Activated naive CD4-positive, alpha-beta T cell treated with anti-CD3 and anti-CD28 coated beads, Interleukin-2, amount 50 U/mL, for 24 hours (primary cell): ENCODE results near the gene TGFB2.

ENCODE experiments used
- H3K27ac Mint-ChIP-seq: one replicate; pipeline ENCODE4 v1.8.0; 2021; ENCODE audit warnings: mild to moderate bottlenecking, mixed read lengths
- H3K27me3 Mint-ChIP-seq: one replicate; pipeline ENCODE4 v1.8.0; 2021; ENCODE audit warnings: mixed read lengths
- H3K36me3 Mint-ChIP-seq: one replicate; pipeline ENCODE4 v1.8.0; 2021; ENCODE audit warnings: mixed read lengths
- H3K4me1 Mint-ChIP-seq: one replicate; pipeline ENCODE4 v1.8.0; 2021; ENCODE audit warnings: mixed read lengths
- H3K4me3 Mint-ChIP-seq: one replicate; pipeline ENCODE4 v1.8.0; 2021; ENCODE audit warnings: mild to moderate bottlenecking, mixed read lengths
- H3K9me3 Mint-ChIP-seq: one replicate; pipeline ENCODE4 v1.8.0; 2021; ENCODE audit warnings: mixed read lengths

The TGFB2 gene

DNA sequence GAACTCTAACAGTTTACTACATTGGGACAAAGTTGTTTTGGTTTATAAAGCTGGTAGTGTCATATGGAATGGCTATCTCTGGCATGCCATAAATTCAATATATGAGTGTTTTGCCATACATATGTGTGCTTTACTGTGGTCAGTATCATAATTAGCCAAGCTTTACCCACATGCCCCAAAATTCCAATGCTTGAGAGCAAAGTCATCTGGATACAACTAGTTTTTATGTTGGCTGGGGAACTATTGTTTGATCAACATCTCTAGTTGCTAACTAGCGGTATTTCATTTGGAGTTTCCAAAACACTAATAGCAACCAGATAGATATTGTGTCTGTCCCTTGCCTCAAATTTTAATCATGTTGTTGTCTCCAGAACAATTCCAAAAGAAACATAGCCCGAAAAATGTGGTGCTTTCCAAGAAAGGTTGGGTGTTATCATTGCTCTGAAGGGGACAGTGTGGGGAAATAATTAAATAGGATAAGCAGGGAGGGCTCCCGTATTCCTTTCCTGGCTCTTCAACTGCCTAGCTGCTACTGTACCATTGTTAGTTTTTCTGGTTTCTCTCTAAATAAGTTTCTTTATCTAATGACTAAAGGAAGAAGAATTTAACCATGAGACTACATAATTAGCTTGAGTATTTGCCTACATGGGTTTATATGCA is 136.1 kb downstream of the TGFB2 start:
- H3K36me3 Mint-ChIP-seq: no peaks in the 10 kb centered on the region
- no peaks in the 10 kb centered on the region for H3K9me3 Mint-ChIP-seq
- H3K4me1 Mint-ChIP-seq: no peaks in the 10 kb centered on the region
- H3K4me3 Mint-ChIP-seq: no peak overlapping the region
- H3K27ac Mint-ChIP-seq: no peak overlapping the region
- H3K27me3 Mint-ChIP-seq: peaks cover 4% of the 10 kb centered on the region

DNA sequence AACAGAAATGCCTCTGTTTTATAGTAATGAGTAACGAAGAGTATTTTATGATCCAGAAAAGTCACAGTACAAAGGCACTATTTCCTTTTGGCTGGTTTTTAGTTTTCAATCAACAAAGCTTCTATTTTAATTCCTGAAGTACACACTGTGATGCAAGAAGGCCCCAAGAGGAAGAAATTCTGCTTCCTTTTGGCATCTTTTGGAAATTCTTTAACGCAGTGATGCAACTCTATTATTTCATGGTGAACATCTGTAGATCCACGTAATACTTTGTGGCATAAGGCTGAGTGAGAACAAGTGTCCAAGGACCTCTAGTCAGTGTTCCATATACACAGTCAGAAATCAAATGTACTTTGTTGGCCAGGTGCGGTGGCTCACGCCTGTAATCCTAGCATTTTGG is 137.5 kb downstream of the TGFB2 start:
- no peaks in the 10 kb centered on the region for H3K4me1 Mint-ChIP-seq
- H3K27ac Mint-ChIP-seq: no peak overlapping the region
- H3K36me3 Mint-ChIP-seq: no peaks in the 10 kb centered on the region
- H3K4me3 Mint-ChIP-seq: no peak overlapping the region
- no peaks in the 10 kb centered on the region for H3K9me3 Mint-ChIP-seq
- H3K27me3 Mint-ChIP-seq: peaks cover 4% of the 10 kb centered on the region

DNA sequence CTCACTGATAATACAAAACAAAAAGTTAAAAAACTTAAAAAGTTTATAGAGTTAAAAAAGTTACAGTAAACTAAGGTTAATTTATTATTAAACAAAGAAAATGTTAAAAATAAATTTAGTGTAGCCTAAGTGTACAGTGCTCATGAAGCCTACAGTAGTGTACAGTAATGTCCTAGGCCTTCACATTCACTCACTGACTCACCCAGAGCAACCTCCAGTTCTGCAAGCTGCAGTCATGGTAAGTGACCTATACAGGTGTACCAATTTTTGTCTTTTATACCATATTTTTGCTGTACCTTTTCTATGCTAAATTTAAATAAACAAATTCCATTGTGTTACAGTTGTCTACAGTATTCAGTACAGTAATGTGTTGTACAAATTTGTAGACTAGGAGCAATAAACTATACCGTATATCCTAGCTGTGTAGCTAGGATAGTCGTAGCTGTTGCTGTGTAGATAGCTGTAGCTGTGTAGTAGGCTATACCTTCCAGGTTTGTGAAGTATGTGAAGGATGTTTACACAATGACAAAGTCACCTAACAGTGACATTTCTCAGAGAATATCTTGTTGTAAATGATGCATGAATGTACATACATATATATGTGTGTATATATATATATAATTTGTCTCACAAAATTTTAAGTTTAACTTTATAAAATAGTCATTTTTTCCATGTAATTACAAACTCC is 140.2 kb downstream of the TGFB2 start:
- Mint-ChIP-seq H3K4me3 (no peak overlapping the region), H3K27me3 (peaks cover 2% of the 10 kb centered on the region), H3K4me1 (no peaks in the 10 kb centered on the region), H3K36me3 (no peaks in the 10 kb centered on the region), H3K27ac (no peak overlapping the region), H3K9me3 (no peaks in the 10 kb centered on the region)

DNA sequence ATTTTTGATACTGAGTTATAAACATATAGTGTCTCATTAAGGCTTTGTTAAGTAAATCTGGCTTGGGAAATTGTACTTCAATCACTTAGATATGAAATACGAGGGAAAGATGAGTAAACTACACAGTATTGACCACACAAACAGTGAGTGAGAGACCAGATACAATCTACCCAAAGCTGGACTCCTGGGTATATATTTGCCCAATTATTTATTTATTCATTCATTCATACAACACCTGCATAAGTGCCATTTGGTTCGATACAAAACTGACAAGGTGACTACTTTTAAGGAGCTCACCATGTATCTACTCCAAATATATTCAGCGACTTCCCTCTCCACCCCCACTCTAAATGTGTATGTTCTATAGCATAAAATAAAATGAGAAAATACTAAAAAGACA is 143.4 kb downstream of the TGFB2 start:
- H3K4me1 Mint-ChIP-seq: no peaks in the 10 kb centered on the region
- H3K4me3 Mint-ChIP-seq: no peak overlapping the region
- no peaks in the 10 kb centered on the region for H3K36me3 Mint-ChIP-seq
- H3K27me3 Mint-ChIP-seq: peaks cover 3% of the 10 kb centered on the region
- H3K27ac Mint-ChIP-seq: no peak overlapping the region
- no peaks in the 10 kb centered on the region for H3K9me3 Mint-ChIP-seq

DNA sequence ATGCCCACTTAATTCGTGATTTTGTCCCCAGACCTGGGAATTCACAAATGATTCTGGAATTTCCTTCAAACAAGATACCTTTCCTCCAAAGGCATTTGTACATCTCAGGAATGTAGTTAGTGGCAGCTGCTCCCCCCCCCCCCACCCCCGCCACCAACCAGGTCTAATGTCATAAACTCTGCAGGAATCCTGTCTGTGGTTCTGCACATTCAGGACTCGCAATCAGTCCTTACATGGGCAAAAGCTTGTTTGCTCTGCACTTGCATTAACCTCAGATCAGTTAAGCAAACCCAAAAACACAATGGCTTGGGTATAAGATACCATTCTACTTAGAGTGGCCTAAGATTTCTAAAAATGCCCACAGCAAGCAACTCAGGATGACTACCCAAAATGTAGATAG is 143.8 kb downstream of the TGFB2 start:
- Mint-ChIP-seq H3K4me3 (no peak overlapping the region), H3K36me3 (no peaks in the 10 kb centered on the region), H3K9me3 (no peaks in the 10 kb centered on the region), H3K27ac (no peak overlapping the region), H3K4me1 (no peaks in the 10 kb centered on the region), H3K27me3 (peaks cover 3% of the 10 kb centered on the region)

DNA sequence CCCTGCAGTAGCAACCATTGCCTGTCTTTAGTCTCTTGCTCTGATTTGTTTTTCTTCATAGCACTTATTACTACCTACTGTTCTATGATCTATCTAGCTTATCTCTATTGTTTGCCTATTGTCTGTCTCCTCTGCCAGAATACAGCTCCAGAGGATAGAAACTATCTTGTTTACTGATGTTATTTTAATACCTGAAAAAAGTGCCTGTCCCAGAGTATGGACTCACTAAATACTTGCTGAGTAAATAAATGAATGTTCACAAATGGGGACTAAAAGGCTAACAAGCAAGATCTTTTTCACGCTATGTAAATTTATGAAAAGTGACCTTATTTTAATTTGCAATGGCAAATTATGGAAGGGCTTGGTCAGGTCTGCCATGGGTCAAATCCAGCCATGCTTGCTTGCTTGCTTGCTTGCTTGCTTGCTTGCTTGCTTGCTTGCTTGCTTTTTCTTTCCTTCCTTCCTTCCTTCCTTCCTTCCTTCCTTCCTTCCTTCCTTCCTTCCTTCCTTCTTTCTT is 145.3 kb downstream of the TGFB2 start:
- H3K36me3 Mint-ChIP-seq: no peaks in the 10 kb centered on the region
- H3K4me1 Mint-ChIP-seq: no peaks in the 10 kb centered on the region
- H3K4me3 Mint-ChIP-seq: no peak overlapping the region
- no peak overlapping the region for H3K27ac Mint-ChIP-seq
- peaks cover 3% of the 10 kb centered on the region for H3K27me3 Mint-ChIP-seq
- H3K9me3 Mint-ChIP-seq: no peaks in the 10 kb centered on the region

DNA sequence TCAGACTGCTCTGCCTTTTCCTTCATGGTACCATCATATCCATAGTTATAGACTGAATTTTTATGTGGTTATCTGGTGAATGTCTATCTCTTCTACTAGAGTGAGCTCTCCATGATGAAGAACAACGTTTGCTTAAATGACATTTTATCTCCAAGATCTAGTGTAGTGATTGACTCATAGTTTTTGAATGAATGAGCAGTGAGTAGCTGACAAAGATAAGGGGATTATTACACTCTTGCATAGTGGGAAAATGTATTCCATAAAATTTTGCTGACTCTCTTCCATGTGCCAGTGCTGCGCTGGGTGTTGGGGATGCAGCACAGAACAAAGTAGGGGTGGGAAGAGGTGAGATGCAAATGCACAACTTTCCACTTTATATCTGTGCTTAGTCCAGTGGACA is 147.7 kb downstream of the TGFB2 start:
- Mint-ChIP-seq H3K4me1 (no peaks in the 10 kb centered on the region), H3K27me3 (peaks cover 3% of the 10 kb centered on the region), H3K4me3 (no peak overlapping the region), H3K36me3 (no peaks in the 10 kb centered on the region), H3K27ac (no peak overlapping the region), H3K9me3 (no peaks in the 10 kb centered on the region)

DNA sequence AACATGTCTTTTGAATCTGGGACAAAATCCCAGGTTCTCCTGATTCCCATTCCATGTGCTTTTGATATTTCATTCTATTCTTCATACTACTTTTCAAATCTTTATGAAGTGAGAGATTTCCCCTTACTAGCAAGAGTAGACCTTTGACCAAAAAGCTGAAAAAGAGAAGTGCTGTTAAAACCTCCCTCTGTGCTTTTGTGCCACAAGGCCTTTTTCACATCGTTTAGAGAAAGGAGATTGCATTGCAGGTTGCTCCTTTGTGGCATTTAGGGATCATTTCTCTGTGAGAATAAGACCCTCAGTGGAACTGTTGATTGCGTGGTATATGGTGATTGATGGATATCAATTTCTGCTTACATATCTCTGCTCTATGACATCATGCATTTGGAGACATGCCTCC is 148.8 kb downstream of the TGFB2 start:
- Mint-ChIP-seq H3K4me1 (no peaks in the 10 kb centered on the region), H3K9me3 (no peaks in the 10 kb centered on the region), H3K27me3 (peaks cover 3% of the 10 kb centered on the region), H3K27ac (no peak overlapping the region), H3K36me3 (no peaks in the 10 kb centered on the region), H3K4me3 (no peak overlapping the region)
